GM12878 (cell line): ENCODE measurements around the gene PACS2. TPM values are rescaled to one million over a fixed set of nuclear protein-coding genes. Genes with fewer than 3 reads are reported as not detected.

Experiments
- ATAC-seq: fragments of 200-7000 bp; cut with Tn5 transposase; 3 replicates; pipeline ENCODE4 v1.9.1; 2020; ENCODE audit warnings: mild to moderate bottlenecking, moderate library complexity
- BruUV-seq: library from RNA; stranded (reverse); fragments of 400-500 nt; replicated peaks from 2 replicates; lab custom pipeline; 2021; lab: Mats Ljungman, UMichigan
- CTCF ChIA-PET: fragments of 300-600 bp; sonication (Branson Sonifier 250); formaldehyde crosslinking; extraction: SDS; loops from one replicate; lab custom pipeline; 2021; ENCODE audit warnings: inconsistent platforms; lab: Yijun Ruan, JAX
- POLR2A ChIA-PET: fragments of 350-600 bp; formaldehyde crosslinking; extraction: SDS; loops from one replicate; lab custom pipeline; 2021; ENCODE audit warnings: inconsistent platforms; lab: Charles Lee
- RAD21 ChIA-PET: fragments of 300-600 bp; sonication (Branson Sonifier 250); formaldehyde crosslinking; loops from one replicate; lab custom pipeline; 2023; ENCODE audit warnings: antibody characterized with exemption; ENCODE audit not compliant: unreplicated experiment; lab: Charles Lee
- SMC1A ChIA-PET: fragments of 300-600 bp; sonication (Branson Sonifier 250); formaldehyde crosslinking; loops from one replicate; lab custom pipeline; 2023; ENCODE audit not compliant: unreplicated experiment, uncharacterized antibody; lab: Charles Lee
- DNase-seq: peaks from one replicate; pipeline ENCODE4 v3.0.0-alpha.2; 2011; ENCODE audit warnings: low read depth, low spot score
- FAIRE-seq: peaks from 3 replicates; lab custom pipeline; 2011; peaks lifted over from hg19 to GRCh38; lab: Jason Lieb, UNC
- H2AFZ ChIP-seq: 2 replicates; pipeline ENCODE4 v1.6.0; 2011; ENCODE audit warnings: low read depth, low read length, control low read depth; ENCODE audit not compliant: control insufficient read depth
- H3K27ac ChIP-seq: 2 replicates; pipeline ENCODE4 v1.5.1; 2011; ENCODE audit warnings: control low read depth; ENCODE audit not compliant: control insufficient read depth, insufficient read depth
- H3K27me3 ChIP-seq, 2 experiments: replicated peaks in 1 of 2; 2 replicates each; pipeline versions ENCODE4 v1.6.0 to v1.6.1; 2011; ENCODE audit warnings: low read length in 1 of 2; ENCODE audit not compliant: control insufficient read depth in 2 of 2, insufficient read depth in 2 of 2
- H3K36me3 ChIP-seq, 2 experiments: 2 replicates each; pipeline ENCODE4 v1.5.1; 2011; ENCODE audit warnings: low read length in 1 of 2; ENCODE audit not compliant: control insufficient read depth in 2 of 2, insufficient read depth in 2 of 2
- H3K4me1 ChIP-seq: 2 replicates; pipeline ENCODE4 v1.6.1; 2011; ENCODE audit warnings: mild to moderate bottlenecking, low read length, moderate library complexity, mixed read lengths; ENCODE audit not compliant: control insufficient read depth, insufficient read depth
- H3K4me2 ChIP-seq: 2 replicates; pipeline ENCODE4 v1.6.0; 2011; ENCODE audit warnings: control low read depth; ENCODE audit not compliant: control insufficient read depth, insufficient read depth
- H3K4me3 ChIP-seq: fragments of 200-600 bp; sonication (generic); 2 replicates; pipeline ENCODE4 v1.5.1; 2016
- H3K79me2 ChIP-seq: 2 replicates; pipeline ENCODE4 v1.6.0; 2011; ENCODE audit warnings: low read length; ENCODE audit not compliant: control insufficient read depth, insufficient read depth
- H3K9ac ChIP-seq: 2 replicates; pipeline ENCODE4 v1.8.0; 2011; ENCODE audit warnings: low read length, control low read depth, mixed read lengths; ENCODE audit not compliant: control insufficient read depth, insufficient read depth
- H3K9me3 ChIP-seq: replicated peaks from 3 replicates; pipeline ENCODE4 v1.5.1; 2011; ENCODE audit warnings: mild to moderate bottlenecking, low read length; ENCODE audit not compliant: control insufficient read depth, insufficient read depth
- H4K20me1 ChIP-seq: 2 replicates; pipeline ENCODE4 v1.6.0; 2011; ENCODE audit not compliant: control insufficient read depth, insufficient read depth
- ASH2L ChIP-seq: fragments of 300-600, 200-600 bp; sonication (generic); IDR thresholded peaks from 2 replicates; pipeline ENCODE4 v1.6.1; 2017; ENCODE audit warnings: low read depth, mild to moderate bottlenecking, borderline replicate concordance
- BCL3 ChIP-seq: IDR thresholded peaks from 2 replicates; pipeline ENCODE4 v1.6.1; 2011; ENCODE audit warnings: borderline replicate concordance, low read depth, mild to moderate bottlenecking, moderate library complexity, low read length; ENCODE audit not compliant: insufficient read depth, poor library complexity, severe bottlenecking
- IKZF2 ChIP-seq, 2 experiments: fragments of 450-650 bp; IDR thresholded peaks; 2 replicates each; pipeline ENCODE4 v1.6.1; 2017; ENCODE audit warnings: mild to moderate bottlenecking in 2 of 2, moderate library complexity in 2 of 2
- JUNB ChIP-seq: IDR thresholded peaks from 2 replicates; pipeline ENCODE4 v1.6.1; 2016; ENCODE audit warnings: antibody characterized with exemption, mild to moderate bottlenecking
- POLR2AphosphoS5 ChIP-seq: IDR thresholded peaks from 2 replicates; pipeline ENCODE4 v1.6.1; 2011; ENCODE audit warnings: mild to moderate bottlenecking, low read length, inconsistent platforms
- RB1 ChIP-seq: fragments of 450-650 bp; formaldehyde crosslinking; IDR thresholded peaks from 2 replicates; pipeline ENCODE4 v1.6.1; 2017; ENCODE audit warnings: mild to moderate bottlenecking, borderline replicate concordance
- SMC3 ChIP-seq: IDR thresholded peaks from 2 replicates; pipeline ENCODE4 v1.6.1; 2011; ENCODE audit warnings: low read length, improper control_type of control experiment, borderline replicate concordance
- SUPT20H ChIP-seq: IDR thresholded peaks from 2 replicates; pipeline ENCODE4 v1.6.1; 2011; ENCODE audit warnings: low read depth, mild to moderate bottlenecking, low read length, moderate library complexity, borderline replicate concordance; ENCODE audit not compliant: control insufficient read depth
- TCF3 ChIP-seq: IDR thresholded peaks from 2 replicates; pipeline ENCODE4 v1.6.1; 2012; ENCODE audit warnings: low read depth, mild to moderate bottlenecking, low read length, borderline replicate concordance; ENCODE audit not compliant: insufficient read depth
- WGBS: methylation state at CpG from one replicate; pipeline ENCODE4 v1.1.6; 2016; ENCODE audit warnings: low lambda C conversion rate; ENCODE audit not compliant: insufficient replicate concordance, insufficient coverage; ENCODE audit errors: missing lambda C conversion rate; 5-methylcytosine and 5-hydroxymethylcytosine counted together
- in situ Hi-C: fragments of 300-500 bp; cut with MboI; formaldehyde crosslinking; loops from 9 replicates; pipeline ENCODE4 v1.14.3; 2018; ENCODE audit warnings: mixed read lengths
- intact Hi-C: fragments of 100-400 bp; cut with micrococcal nuclease; formaldehyde crosslinking; loops from one replicate; pipeline ENCODE4 v1.14.2; 2022; ENCODE audit not compliant: unreplicated experiment
- polyA plus RNA-seq, 11 experiments: library from polyadenylated mRNA; depleted of rRNA in 4 of 11; unstranded in 6 of 11; stranded (reverse) in 5 of 11; fragments of >200 nt; fragmentation: Nextera tagmentation in 4 of 11; fragmentation: Illumina TruSeq in 1 of 11; extraction: Ambion mirVana in 4 of 11; extraction: Trizol in 1 of 11; gene quantifications; 1 replicate in 1 of 11; 2 replicates in 10 of 11; pipeline versions ENCODE4 v1.2.1 to v1.2.3, GENCODE V29; 2011 to 2016; ENCODE audit warnings: inconsistent platforms in 2 of 11, missing spikeins in 2 of 11, low read depth in 1 of 11
- total RNA-seq, 4 experiments: library from RNA; depleted of rRNA in 3 of 4; stranded (reverse); fragments of >200 nt in 3 of 4; fragmentation: Illumina TruSeq in 1 of 4; extraction: Trizol in 1 of 4; gene quantifications; 2 replicates each; pipeline versions ENCODE4 v1.2.1 to v1.2.3, GENCODE V29; 2013 to 2021
- TF ChIP-seq, protein P1 (sequence below), 3 experiments: IDR thresholded peaks in 2 of 3; conservative IDR thresholded peaks in 1 of 3; 2 replicates each; pipeline ENCODE4 v1.5.1; 2011; ENCODE audit warnings: low read depth in 3 of 3, low read length in 3 of 3, mild to moderate bottlenecking in 3 of 3, control low read depth in 2 of 3, moderate library complexity in 2 of 3, inconsistent platforms in 1 of 3, mixed read lengths in 1 of 3; ENCODE audit not compliant: control insufficient read depth in 2 of 3, insufficient read depth in 1 of 3; ENCODE audit errors: extremely low read depth in 1 of 3

The PACS2 gene
- total and polyA plus RNA-seq, 10 of the 15 experiments (the other 5 are each of a cell fraction or from before 2014, with no cell fraction given) = 0.21 to 37.3 (median 9.4) TPM

GRCh38 chr14:105279642-105280361 lies 34.7 kb upstream of the PACS2 start:
- RAD21 ChIA-PET = no interaction called here
- in situ Hi-C loops = no loop called here

More at GRCh38 chr14:105279642-105280361, 34.7 kb upstream of the PACS2 start:
- Histone ChIP-seq H4K20me1 (no peaks in the 10 kb centered on the region; the same call in 1 of the 2 replicates), H3K9ac (no peak overlapping the region), H3K4me1 (no peaks in the 10 kb centered on the region; the same call in 1 of the 2 replicates), H3K4me3 (no peak overlapping the region), H2AFZ (no peak overlapping the region), H3K4me2 (no peak overlapping the region), H3K27ac (no peak overlapping the region), H3K36me3 (peaks cover 0 to 16% of the 10 kb centered on the region in 2 experiments; a peak in 3 of 4 replicates), H3K9me3 (no peaks in the 10 kb centered on the region), H3K27me3 (no peaks in the 10 kb centered on the region), H3K79me2 (peaks cover 6% of the 10 kb centered on the region)
- ATAC-seq (no peak), FAIRE-seq (no peak), DNase-seq (no peak)
- ChIA-PET CTCF (interaction anchor here (0.5 to 1.3 kb wide), 2 partner anchors 14 to 367 kb away, joined by 3 read pairs; no protein-coding TSS in a partner anchor), POLR2A (no interaction called here), SMC1A (interaction anchor here (0.6 kb wide), 1 partner anchor 17 kb away, joined by 3 read pairs; no protein-coding TSS in a partner anchor)
- WGBS = 84% methylated on average over 18 of the region's 18 CpGs
- intact Hi-C loops = no loop called here
- TF ChIP-seq TCF3 (0 out of 2 replicates have a peak, but pooled peaks have one; percentile 48), JUNB (no peak), POLR2AphosphoS5 (no peak), RB1 (no peak), SMC3 (no peak), ASH2L (no peak), IKZF2 (IDR thresholded peaks at IDR 0.05) (no peak), SUPT20H (no peak), BCL3 (peak; percentile 67)
- TF ChIP-seq, protein P1, sequence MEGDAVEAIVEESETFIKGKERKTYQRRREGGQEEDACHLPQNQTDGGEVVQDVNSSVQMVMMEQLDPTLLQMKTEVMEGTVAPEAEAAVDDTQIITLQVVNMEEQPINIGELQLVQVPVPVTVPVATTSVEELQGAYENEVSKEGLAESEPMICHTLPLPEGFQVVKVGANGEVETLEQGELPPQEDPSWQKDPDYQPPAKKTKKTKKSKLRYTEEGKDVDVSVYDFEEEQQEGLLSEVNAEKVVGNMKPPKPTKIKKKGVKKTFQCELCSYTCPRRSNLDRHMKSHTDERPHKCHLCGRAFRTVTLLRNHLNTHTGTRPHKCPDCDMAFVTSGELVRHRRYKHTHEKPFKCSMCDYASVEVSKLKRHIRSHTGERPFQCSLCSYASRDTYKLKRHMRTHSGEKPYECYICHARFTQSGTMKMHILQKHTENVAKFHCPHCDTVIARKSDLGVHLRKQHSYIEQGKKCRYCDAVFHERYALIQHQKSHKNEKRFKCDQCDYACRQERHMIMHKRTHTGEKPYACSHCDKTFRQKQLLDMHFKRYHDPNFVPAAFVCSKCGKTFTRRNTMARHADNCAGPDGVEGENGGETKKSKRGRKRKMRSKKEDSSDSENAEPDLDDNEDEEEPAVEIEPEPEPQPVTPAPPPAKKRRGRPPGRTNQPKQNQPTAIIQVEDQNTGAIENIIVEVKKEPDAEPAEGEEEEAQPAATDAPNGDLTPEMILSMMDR (IDR thresholded peaks at IDR 0.05 in 2 of 3, conservative IDR thresholded peaks at IDR 0.05 in 1 of 3; ENCODE audit: control insufficient read depth in 2 of 3, extremely low read depth in 1 of 3, insufficient read depth in 1 of 3, low read depth in 3 of 3, low read length in 3 of 3) = no peak
- no TSS peak for BruUV-seq
